HG02610 (cell line): ENCODE data around the gene EPAS1.

Experiments used
- ATAC-seq: cut with Tn5 transposase; IDR thresholded peaks from one replicate; pipeline ENCODE4 v1.9.1; 2021; ENCODE audit warnings: mild to moderate bottlenecking, moderate library complexity; ENCODE audit not compliant: unreplicated experiment

The EPAS1 gene

GRCh38 chr2:46338674-46339073 is 41.5 kb downstream of the EPAS1 start:
- no peak for ATAC-seq

GRCh38 chr2:46339200-46339599 is 42.0 kb downstream of the EPAS1 start:
- no peak for ATAC-seq

GRCh38 chr2:46339676-46340459 is 42.7 kb downstream of the EPAS1 start:
- ATAC-seq, result no peak

- ATAC-seq, result no peak
These were observed 43.7 kb downstream of the EPAS1 start for GRCh38 chr2:46340740-46341420.

GRCh38 chr2:46342566-46343315 is 45.5 kb downstream of the EPAS1 start:
- no peak for ATAC-seq

GRCh38 chr2:46344706-46345105 is 47.5 kb downstream of the EPAS1 start:
- no peak for ATAC-seq

- no peak for ATAC-seq
These were observed 48.6 kb downstream of the EPAS1 start for GRCh38 chr2:46345775-46346174.

- no peak for ATAC-seq
These were observed 49.5 kb downstream of the EPAS1 start for GRCh38 chr2:46346719-46347118.

- ATAC-seq, result no peak
These were observed 50.6 kb downstream of the EPAS1 start for GRCh38 chr2:46347648-46348280.

- no peak for ATAC-seq
These were observed 51.9 kb downstream of the EPAS1 start for GRCh38 chr2:46349115-46349547.

- no peak for ATAC-seq
These were observed 53.0 kb downstream of the EPAS1 start for GRCh38 chr2:46350029-46350689.

- ATAC-seq, result no peak
These were observed 54.0 kb downstream of the EPAS1 start for GRCh38 chr2:46351098-46351749.

GRCh38 chr2:46351750-46352138 is 54.5 kb downstream of the EPAS1 start:
- ATAC-seq, result peak; percentile 52

GRCh38 chr2:46352621-46353020 is 55.4 kb downstream of the EPAS1 start:
- ATAC-seq, result no peak

- no peak for ATAC-seq
These were observed 56.3 kb downstream of the EPAS1 start for GRCh38 chr2:46353509-46353908.

GRCh38 chr2:46355756-46356155 is 58.5 kb downstream of the EPAS1 start:
- no peak for ATAC-seq

GRCh38 chr2:46356991-46357390 is 59.8 kb downstream of the EPAS1 start:
- no peak for ATAC-seq

- ATAC-seq, result no peak
These were observed 61.5 kb downstream of the EPAS1 start for GRCh38 chr2:46358713-46359112.

- ATAC-seq, result no peak
These were observed 63.1 kb downstream of the EPAS1 start for GRCh38 chr2:46360303-46360702.
